Upper lobe of right lung (tissue), 1 donor: ENCODE measurements around the gene FBN1. TPM values are rescaled to one million over a fixed set of nuclear protein-coding genes. Genes with fewer than 3 reads are reported as not detected.

Experiments
- ATAC-seq: fragments of 200-7000 bp; cut with Tn5 transposase; one replicate; pipeline ENCODE4 v1.9.1; 2020; ENCODE audit warnings: mild to moderate bottlenecking, moderate library complexity
- DNase-seq: peaks from one replicate; pipeline ENCODE4 v3.0.0-alpha.2; 2020
- H3K27ac ChIP-seq: fragments of 200-600 bp; one replicate; pipeline ENCODE4 v1.8.0; 2022
- H3K27me3 ChIP-seq: fragments of 200-600 bp; one replicate; pipeline ENCODE4 v1.8.0; 2022; ENCODE audit warnings: mild to moderate bottlenecking
- H3K36me3 ChIP-seq: fragments of 200-600 bp; one replicate; pipeline ENCODE4 v1.8.0; 2022
- H3K4me1 ChIP-seq: fragments of 200-600 bp; one replicate; pipeline ENCODE4 v1.8.0; 2022
- H3K4me3 ChIP-seq: fragments of 200-600 bp; one replicate; pipeline ENCODE4 v1.8.0; 2022; ENCODE audit warnings: mild to moderate bottlenecking
- H3K9me3 ChIP-seq: fragments of 200-600 bp; one replicate; pipeline ENCODE4 v1.8.0; 2022
- CTCF ChIP-seq: fragments of 200-600 bp; IDR thresholded peaks from one replicate; pipeline ENCODE4 v1.8.0; 2022; ENCODE audit warnings: antibody characterized with exemption
- intact Hi-C: fragments of 100-400 bp; cut with DNase I; formaldehyde crosslinking; loops from one replicate; pipeline ENCODE4 v1.11.0; 2022
- total RNA-seq: library from RNA; stranded (reverse); fragmentation: NEBNext Ultra II Directional; extraction: Animal tissue kit (Norgen Biotek cat#: 25700); gene quantifications from one replicate; pipeline ENCODE4 v1.2.1, GENCODE V29; 2021
- donor health status: DM: no; HTN: yes; CAD: no; lungs with severe emphysema.

The FBN1 gene
- total RNA-seq, 1 donor from 2014 or later, result 46.9 TPM

- ATAC-seq (no peak), DNase-seq (no peak)
- intact Hi-C loops, result no loop called here
- H3K36me3 ChIP-seq, result peaks cover 46% of the 10 kb centered on the region
- no peaks in the 10 kb centered on the region for H3K4me1 ChIP-seq
- no peak for TF ChIP-seq CTCF
- H3K4me3 ChIP-seq, result no peak overlapping the region
- no peaks in the 10 kb centered on the region for H3K27me3 ChIP-seq
- H3K27ac ChIP-seq, result no peak overlapping the region
- no peaks in the 10 kb centered on the region for H3K9me3 ChIP-seq
Observed at GRCh38 chr15:48435321-48435720, 210.2 kb downstream of the FBN1 start.

GRCh38 chr15:48433226-48433886 lies 212.2 kb downstream of the FBN1 start:
- no peak for DNase-seq
- Histone ChIP-seq H3K36me3 (peaks cover 55% of the 10 kb centered on the region), H3K4me3 (no peak overlapping the region), H3K4me1 (no peaks in the 10 kb centered on the region), H3K27ac (no peak overlapping the region), H3K9me3 (no peaks in the 10 kb centered on the region), H3K27me3 (no peaks in the 10 kb centered on the region)
- ATAC-seq, result no peak
- TF ChIP-seq CTCF, result no peak
- intact Hi-C loops, result no loop called here

GRCh38 chr15:48432688-48433087 lies 212.8 kb downstream of the FBN1 start:
- DNase-seq, result no peak
- TF ChIP-seq CTCF, result no peak
- peaks cover 55% of the 10 kb centered on the region for H3K36me3 ChIP-seq
- H3K4me1 ChIP-seq, result no peaks in the 10 kb centered on the region
- H3K27me3 ChIP-seq, result no peaks in the 10 kb centered on the region
- no peaks in the 10 kb centered on the region for H3K9me3 ChIP-seq
- H3K4me3 ChIP-seq, result no peak overlapping the region
- intact Hi-C loops, result no loop called here
- ATAC-seq, result no peak
- H3K27ac ChIP-seq, result no peak overlapping the region

GRCh38 chr15:48427960-48428547 lies 217.5 kb downstream of the FBN1 start:
- no peak for DNase-seq
- H3K27ac ChIP-seq, result no peak overlapping the region
- H3K36me3 ChIP-seq, result peaks cover 34% of the 10 kb centered on the region
- H3K4me1 ChIP-seq, result peaks cover 8% of the 10 kb centered on the region
- no peak for TF ChIP-seq CTCF
- intact Hi-C loops, result no loop called here
- no peak overlapping the region for H3K4me3 ChIP-seq
- H3K27me3 ChIP-seq, result no peaks in the 10 kb centered on the region
- no peaks in the 10 kb centered on the region for H3K9me3 ChIP-seq
- ATAC-seq, result no peak

GRCh38 chr15:48427479-48427878 lies 218.0 kb downstream of the FBN1 start:
- peaks cover 8% of the 10 kb centered on the region for H3K4me1 ChIP-seq
- no peak overlapping the region for H3K27ac ChIP-seq
- TF ChIP-seq CTCF, result no peak
- no peak for DNase-seq
- H3K4me3 ChIP-seq, result no peak overlapping the region
- H3K9me3 ChIP-seq, result no peaks in the 10 kb centered on the region
- ATAC-seq, result no peak
- H3K27me3 ChIP-seq, result no peaks in the 10 kb centered on the region
- peaks cover 32% of the 10 kb centered on the region for H3K36me3 ChIP-seq
- intact Hi-C loops, result no loop called here
